Stomach (tissue), 4 donors: ENCODE measurements around the gene ARHGAP10.

Experiments
- POLR2A ChIP-seq, 4 donors: fragments of 450-650 bp; IDR thresholded peaks; one replicate each; pipeline ENCODE4 v1.6.1; 2016; ENCODE audit warnings: antibody characterized with exemption in 4 of 4, control low read depth in 2 of 4, mild to moderate bottlenecking in 1 of 4, moderate library complexity in 1 of 4
- TF ChIP-seq, protein P1 (sequence below), 7 experiments: fragments of 450-650 bp in 4 of 7; fragments of 200-600 bp in 3 of 7; sonication (generic) in 3 of 7; IDR thresholded peaks; one replicate each; pipeline ENCODE4 v1.5.1; 2016 to 2019; ENCODE audit warnings: antibody characterized with exemption in 7 of 7, control low read depth in 2 of 7, mild to moderate bottlenecking in 1 of 7

GRCh38 chr4:147985376-147985775 is 253.5 kb downstream of the ARHGAP10 start:
- TF ChIP-seq, protein P1, sequence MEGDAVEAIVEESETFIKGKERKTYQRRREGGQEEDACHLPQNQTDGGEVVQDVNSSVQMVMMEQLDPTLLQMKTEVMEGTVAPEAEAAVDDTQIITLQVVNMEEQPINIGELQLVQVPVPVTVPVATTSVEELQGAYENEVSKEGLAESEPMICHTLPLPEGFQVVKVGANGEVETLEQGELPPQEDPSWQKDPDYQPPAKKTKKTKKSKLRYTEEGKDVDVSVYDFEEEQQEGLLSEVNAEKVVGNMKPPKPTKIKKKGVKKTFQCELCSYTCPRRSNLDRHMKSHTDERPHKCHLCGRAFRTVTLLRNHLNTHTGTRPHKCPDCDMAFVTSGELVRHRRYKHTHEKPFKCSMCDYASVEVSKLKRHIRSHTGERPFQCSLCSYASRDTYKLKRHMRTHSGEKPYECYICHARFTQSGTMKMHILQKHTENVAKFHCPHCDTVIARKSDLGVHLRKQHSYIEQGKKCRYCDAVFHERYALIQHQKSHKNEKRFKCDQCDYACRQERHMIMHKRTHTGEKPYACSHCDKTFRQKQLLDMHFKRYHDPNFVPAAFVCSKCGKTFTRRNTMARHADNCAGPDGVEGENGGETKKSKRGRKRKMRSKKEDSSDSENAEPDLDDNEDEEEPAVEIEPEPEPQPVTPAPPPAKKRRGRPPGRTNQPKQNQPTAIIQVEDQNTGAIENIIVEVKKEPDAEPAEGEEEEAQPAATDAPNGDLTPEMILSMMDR (IDR thresholded peaks at IDR 0.05) = no peak
- TF ChIP-seq POLR2A (IDR thresholded peaks at IDR 0.05) = no peak
